Pancreas (tissue), 10 donors: ENCODE measurements around the gene CD28. TPM values are rescaled to one million over a fixed set of nuclear protein-coding genes. Genes with fewer than 3 reads are reported as not detected.

ENCODE experiments used
- ATAC-seq, 4 donors: fragments of 200-7000 bp; cut with Tn5 transposase; one replicate each; pipeline versions ENCODE4 v1.8.0 to v1.9.1; 2020; ENCODE audit warnings: mild to moderate bottlenecking in 4 of 4, moderate library complexity in 4 of 4
- DNase-seq, 6 donors: peaks; one replicate each; pipeline ENCODE4 v3.0.0-alpha.2; 2020
- FAIRE-seq: peaks from 2 replicates; lab custom pipeline; 2012; peaks lifted over from hg19 to GRCh38; lab: Jason Lieb, UNC
- H3K27ac ChIP-seq, 4 donors: fragments of 200-600 bp; sonication (generic); 1 replicate in 3 of 4; 2 replicates in 1 of 4; pipeline versions ENCODE4 v1.5.0 to v1.8.0; 2020
- H3K27me3 ChIP-seq, 4 donors: fragments of 200-600 bp; one replicate each; pipeline ENCODE4 v1.8.0; 2021
- H3K36me3 ChIP-seq, 3 donors: fragments of 200-600 bp; sonication (generic) in 1 of 3; one replicate each; pipeline versions ENCODE4 v1.5.0 to v1.8.0; 2020 to 2021
- H3K4me1 ChIP-seq, 3 donors: fragments of 200-600 bp; one replicate each; pipeline ENCODE4 v1.8.0; 2021
- H3K4me3 ChIP-seq, 4 donors: fragments of 200-600 bp; sonication (generic) in 2 of 4; one replicate each; pipeline versions ENCODE4 v1.5.0 to v1.8.0; 2020 to 2021
- H3K9me3 ChIP-seq, 4 donors: fragments of 200-600 bp; one replicate each; pipeline ENCODE4 v1.8.0; 2021
- CTCF ChIP-seq, 4 donors: fragments of 200-600 bp; sonication (generic) in 3 of 4; IDR thresholded peaks; one replicate each; pipeline versions ENCODE4 v1.5.0 to v1.8.0; 2021; ENCODE audit warnings: antibody characterized with exemption in 4 of 4
- WGBS, 2 donors: extraction: QIAGEN DNeasy Blood & Tissue Kit; methylation state at CpG; one replicate each; pipeline ENCODE4 v1.1.7; 2013; 5-methylcytosine and 5-hydroxymethylcytosine counted together
- intact Hi-C, 3 donors: fragments of 100-400 bp; cut with DNase I; formaldehyde crosslinking; loops; one replicate each; pipeline versions ENCODE4 v1.11.1 to v1.14.2; 2022
- polyA plus RNA-seq, 2 donors: library from polyadenylated mRNA; stranded (reverse); fragments of 200-250 nt; gene quantifications; one replicate each; pipeline ENCODE4 v1.2.3, GENCODE V29; 2013
- total RNA-seq, 6 donors: library from RNA; stranded (reverse); fragmentation: NEBNext Ultra II Directional in 4 of 6; extraction: Animal tissue kit (Norgen Biotek cat#: 25700) in 4 of 6; gene quantifications; one replicate each; pipeline versions ENCODE4 v1.2.1 to v1.2.4, GENCODE V29; 2021 to 2023
- donor health status: healthy with polysubstance abuse.
- donor health status: DM: no; HTN: no; CAD: no; lungs with moderate emphysema.
- donor health status: DM: no; HTN: no; CAD: no.
- donor health status: control.
- donor health status: control.
- donor health status: Bipolar disorder and iron deficiency.
- donor health status: DM: yes; HTN: yes; CAD: no.
- donor health status: DM: no; HTN: no; CAD: no.
- donor health status: DM: no; HTN: no; CAD: no.
- donor health status: DM: yes; HTN: yes; CAD: no.

CD28 gene
- total and polyA plus RNA-seq, 8 donors: 0.08 to 0.63 (median 0.28) TPM; not detected in 1

GRCh38 chr2:203678971-203679370 lies 27.5 kb upstream of the CD28 start:
- Histone ChIP-seq H3K36me3 (no peaks in the 10 kb centered on the region), H3K4me3 (no peak overlapping the region), H3K27ac (no peak overlapping the region), H3K9me3 (no peaks in the 10 kb centered on the region), H3K4me1 (peaks cover 0 to 2% (median 0%) of the 10 kb centered on the region in 3 donors), H3K27me3 (no peaks in the 10 kb centered on the region)
- DNase-seq (no peak), FAIRE-seq (no peak), ATAC-seq (no peak)
- intact Hi-C loops: no loop called here
- WGBS, 2 donors: 92 to 98% methylated on average over 3 of the region's 3 CpGs
- TF ChIP-seq CTCF (IDR thresholded peaks at IDR 0.05): no peak

GRCh38 chr2:203679401-203679800 lies 27.0 kb upstream of the CD28 start:
- no peak for TF ChIP-seq CTCF (IDR thresholded peaks at IDR 0.05)
- DNase-seq: no peak
- ATAC-seq: no peak
- no peak overlapping the region for H3K27ac ChIP-seq
- H3K4me3 ChIP-seq: no peak overlapping the region
- H3K4me1 ChIP-seq: peaks cover 0 to 2% (median 0%) of the 10 kb centered on the region in 3 donors
- no peak for FAIRE-seq
- no peaks in the 10 kb centered on the region for H3K36me3 ChIP-seq
- intact Hi-C loops: no loop called here
- H3K27me3 ChIP-seq: no peaks in the 10 kb centered on the region
- no peaks in the 10 kb centered on the region for H3K9me3 ChIP-seq

GRCh38 chr2:203681978-203682377 lies 24.5 kb upstream of the CD28 start:
- H3K27ac ChIP-seq: no peak overlapping the region
- H3K4me3 ChIP-seq: no peak overlapping the region
- H3K36me3 ChIP-seq: no peaks in the 10 kb centered on the region
- DNase-seq: no peak
- no peak for TF ChIP-seq CTCF (IDR thresholded peaks at IDR 0.05)
- no peaks in the 10 kb centered on the region for H3K9me3 ChIP-seq
- FAIRE-seq: no peak
- intact Hi-C loops: no loop called here
- H3K4me1 ChIP-seq: peaks cover 0 to 2% (median 0%) of the 10 kb centered on the region in 3 donors
- no peaks in the 10 kb centered on the region for H3K27me3 ChIP-seq
- no peak for ATAC-seq
- 88 to 89% methylated on average over 2 of the region's 2 CpGs for WGBS, 2 donors

- 74 to 75% methylated on average over 4 of the region's 4 CpGs for WGBS, 2 donors
- ATAC-seq: peak in 1 of 4 donors; percentile 27
- intact Hi-C loops: no loop called here
Observed at GRCh38 chr2:203682688-203683130, 23.7 kb upstream of the CD28 start.

More at GRCh38 chr2:203682688-203683130, 23.7 kb upstream of the CD28 start:
- Histone ChIP-seq H3K27me3 (no peaks in the 10 kb centered on the region), H3K36me3 (no peaks in the 10 kb centered on the region), H3K27ac (no peak overlapping the region), H3K4me1 (peaks cover 0 to 2% (median 0%) of the 10 kb centered on the region in 3 donors), H3K4me3 (no peak overlapping the region), H3K9me3 (no peaks in the 10 kb centered on the region)
- no peak for FAIRE-seq
- no peak for TF ChIP-seq CTCF (IDR thresholded peaks at IDR 0.05)
- DNase-seq: no peak
